Stimulated activated naive CD4-positive, alpha-beta T cell treated with Interleukin-2 at 50 U/mL for 16 hours (primary cell): ENCODE data around the gene DMD.
"Not testable (repeated sequence)": the region's sequence is repeated elsewhere in the genome, so short reads cannot be mapped to it uniquely, and the experiment has no call there.

Source experiments
- DNase-seq: peaks from one replicate; lab custom pipeline; 2025; lab: John Stamatoyannopoulos, UW

DMD gene

DNA sequence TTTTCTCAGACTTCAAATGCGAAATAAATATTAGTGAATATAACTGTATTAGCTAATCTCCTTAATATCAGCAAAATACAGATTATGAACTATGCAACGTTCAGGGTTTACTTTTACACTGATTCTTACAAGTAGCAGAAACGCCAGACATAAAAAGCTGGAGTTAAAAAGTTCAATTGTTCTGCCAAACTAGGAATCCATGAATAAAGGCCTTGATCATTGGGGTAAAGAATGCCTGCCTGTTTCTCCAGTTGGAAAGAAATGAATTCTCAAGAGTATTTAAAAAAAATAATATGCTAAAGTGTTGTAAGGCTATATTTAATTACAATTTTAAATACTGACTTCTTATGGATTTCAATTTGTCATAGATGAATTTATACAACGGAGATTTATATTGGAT is 612.2 kb downstream of the DMD start:
- no peak for DNase-seq

DNA sequence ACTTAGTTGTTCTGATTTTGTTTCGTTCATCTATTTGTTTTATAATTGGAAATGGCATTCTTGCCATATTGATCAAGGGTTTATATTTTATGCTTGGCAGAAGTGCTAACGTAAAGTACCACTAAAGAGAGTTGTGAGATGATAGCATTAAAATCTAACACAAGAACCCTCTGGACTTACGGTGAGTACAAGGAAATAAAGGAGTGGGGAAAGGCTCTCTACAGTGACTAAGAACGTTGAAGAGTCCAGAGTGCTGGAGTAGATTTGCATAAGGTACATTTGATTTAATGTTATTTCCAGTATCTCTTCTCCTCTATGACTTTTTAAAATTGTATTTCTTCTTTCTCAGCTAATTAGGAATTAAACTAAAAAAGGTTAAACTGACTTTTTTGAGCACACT is 612.6 kb downstream of the DMD start:
- no peak for DNase-seq

DNA sequence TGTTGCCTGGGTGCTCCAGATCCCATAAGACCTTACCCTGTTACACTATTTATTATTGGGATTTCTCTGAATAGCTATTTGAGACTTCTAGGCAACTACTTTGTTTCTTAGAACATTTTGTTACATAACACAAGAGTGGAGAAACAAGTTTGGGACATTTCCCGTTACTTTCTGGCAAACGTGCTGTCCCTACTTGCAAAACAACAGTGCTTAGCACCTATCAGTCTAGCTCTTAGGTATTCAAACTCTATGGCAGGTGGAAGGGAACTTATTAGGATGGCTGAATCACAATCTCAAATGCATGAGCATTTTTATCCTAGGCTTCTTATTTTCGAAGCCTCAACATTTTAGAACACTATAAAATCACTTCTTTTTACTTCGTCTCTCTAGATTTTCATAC is 613.6 kb downstream of the DMD start:
- no peak for DNase-seq

- DNase-seq: no peak
These were observed 618.6 kb downstream of the DMD start for GRCh38 chrX:32592786-32593185.

GRCh38 chrX:32591589-32591988 is 619.8 kb downstream of the DMD start:
- DNase-seq: no peak

DNA sequence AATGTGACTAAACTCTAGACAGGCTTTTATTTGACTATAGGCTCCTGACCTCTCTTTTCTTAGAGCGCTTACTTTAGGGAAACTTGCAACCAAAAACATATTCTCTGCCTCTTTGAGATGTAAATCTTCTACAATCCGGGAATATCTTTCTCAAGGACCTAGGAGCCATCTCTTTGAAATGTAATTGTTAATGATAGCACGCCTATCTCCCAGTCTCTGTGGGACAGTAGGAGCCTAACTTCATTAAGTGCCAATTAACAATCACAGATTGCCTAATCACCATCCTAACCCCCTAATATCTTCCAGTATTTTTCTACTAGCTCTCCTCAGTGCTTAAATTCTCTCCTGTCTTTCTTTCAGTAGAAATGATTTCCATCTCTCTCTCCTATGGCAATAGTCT is 628.6 kb downstream of the DMD start:
- no peak for DNase-seq

DNA sequence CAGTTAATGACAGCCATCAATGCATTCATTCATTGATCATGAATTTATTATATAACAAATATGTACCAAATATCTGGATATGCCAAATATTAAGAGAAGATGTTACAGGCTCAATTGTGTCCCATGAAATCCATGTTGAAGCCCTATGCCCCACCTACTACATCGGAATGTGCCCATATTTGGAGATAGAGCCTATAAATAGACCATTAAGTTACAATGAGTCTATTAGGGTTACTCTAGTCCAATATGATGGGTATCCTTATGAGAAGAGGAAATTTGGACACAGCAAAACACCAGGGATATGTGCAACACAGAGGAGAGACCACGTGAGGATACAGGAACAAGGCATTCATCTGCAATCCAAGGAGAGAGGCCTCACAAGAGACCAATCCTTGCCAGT is 634.5 kb downstream of the DMD start:
- DNase-seq: no peak

DNA sequence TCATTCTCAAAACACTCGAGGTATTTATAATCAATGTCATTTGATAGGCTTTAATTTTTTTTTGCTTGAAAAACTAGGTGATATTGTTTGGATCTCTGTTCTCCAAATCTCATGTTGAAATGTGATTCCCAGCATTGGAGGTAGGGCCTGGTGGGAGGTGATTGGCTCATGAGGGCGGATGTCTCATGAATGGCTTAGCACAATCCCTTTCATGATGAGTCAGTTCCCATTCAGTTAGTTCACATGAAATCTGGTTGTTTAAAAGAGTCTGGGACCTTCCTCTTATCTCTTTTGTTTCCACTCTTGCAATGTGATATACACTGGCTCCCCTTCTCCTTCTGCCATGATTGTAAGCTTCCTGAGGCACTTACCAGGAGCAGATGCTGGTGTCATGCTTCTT is 638.7 kb downstream of the DMD start:
- DNase-seq: no peak

- DNase-seq: no peak
These were observed 639.8 kb downstream of the DMD start for GRCh38 chrX:32571579-32571978.

DNA sequence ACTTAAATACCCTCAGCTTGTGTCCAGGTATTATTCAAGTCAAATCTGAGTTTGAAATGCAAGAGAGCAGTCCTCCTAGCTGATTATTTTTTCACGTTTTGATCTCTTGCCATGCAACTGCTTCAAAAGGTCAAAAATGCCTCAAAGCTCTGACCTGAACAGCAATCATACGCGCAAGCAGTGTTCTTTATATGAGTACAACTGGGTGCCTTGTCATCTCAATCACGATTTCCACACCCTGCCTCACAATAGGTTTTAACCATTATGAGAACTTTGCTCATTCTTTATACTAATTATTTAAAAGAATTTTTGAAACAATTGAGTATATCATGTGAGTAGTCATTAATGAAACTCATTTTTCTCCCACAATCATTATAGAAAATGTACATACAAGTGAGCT is 649.1 kb downstream of the DMD start:
- no peak for DNase-seq

DNA sequence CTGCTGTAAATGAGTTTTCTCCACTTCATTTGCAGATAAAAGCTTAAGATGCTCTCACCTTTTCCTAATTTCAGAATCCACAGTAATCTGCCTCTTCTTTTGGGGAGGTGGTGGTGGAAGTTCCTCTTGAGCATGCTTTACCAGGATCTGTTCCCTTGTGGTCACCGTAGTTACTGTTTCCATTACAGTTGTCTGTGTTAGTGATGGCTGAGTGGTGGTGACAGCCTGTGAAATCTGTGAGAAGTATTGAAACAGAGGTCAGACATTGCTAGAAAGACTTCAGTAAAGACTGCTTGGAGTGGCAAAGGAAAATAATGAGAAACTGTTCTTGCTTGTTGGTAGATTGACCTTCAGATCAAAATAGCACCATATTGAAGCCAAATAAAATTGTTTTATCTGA is 666.2 kb downstream of the DMD start:
- no peak for DNase-seq

- DNase-seq: no peak
These were observed 672.8 kb downstream of the DMD start for GRCh38 chrX:32538554-32538953.

DNA sequence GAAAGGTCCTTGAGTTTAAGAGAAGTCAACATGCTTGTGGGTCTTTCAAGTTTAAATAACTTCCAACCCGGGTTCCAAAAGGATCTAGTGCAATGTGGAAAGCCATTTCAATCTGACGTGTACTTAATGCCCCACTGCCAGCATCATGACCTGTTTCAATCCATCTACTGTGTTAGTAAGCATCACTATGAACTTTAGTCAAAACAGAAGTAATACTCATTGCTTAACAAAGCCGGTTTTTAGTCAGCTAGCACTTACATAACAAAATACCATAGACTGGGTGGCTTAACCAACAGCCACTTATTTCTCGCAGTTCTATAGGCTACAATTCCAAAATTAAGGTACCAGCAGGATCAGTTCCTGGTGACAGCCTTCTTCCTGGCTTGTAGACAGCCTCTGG is 677.5 kb downstream of the DMD start:
- no peak for DNase-seq

- no peak for DNase-seq
These were observed 679.1 kb downstream of the DMD start for GRCh38 chrX:32532262-32532661.

DNA sequence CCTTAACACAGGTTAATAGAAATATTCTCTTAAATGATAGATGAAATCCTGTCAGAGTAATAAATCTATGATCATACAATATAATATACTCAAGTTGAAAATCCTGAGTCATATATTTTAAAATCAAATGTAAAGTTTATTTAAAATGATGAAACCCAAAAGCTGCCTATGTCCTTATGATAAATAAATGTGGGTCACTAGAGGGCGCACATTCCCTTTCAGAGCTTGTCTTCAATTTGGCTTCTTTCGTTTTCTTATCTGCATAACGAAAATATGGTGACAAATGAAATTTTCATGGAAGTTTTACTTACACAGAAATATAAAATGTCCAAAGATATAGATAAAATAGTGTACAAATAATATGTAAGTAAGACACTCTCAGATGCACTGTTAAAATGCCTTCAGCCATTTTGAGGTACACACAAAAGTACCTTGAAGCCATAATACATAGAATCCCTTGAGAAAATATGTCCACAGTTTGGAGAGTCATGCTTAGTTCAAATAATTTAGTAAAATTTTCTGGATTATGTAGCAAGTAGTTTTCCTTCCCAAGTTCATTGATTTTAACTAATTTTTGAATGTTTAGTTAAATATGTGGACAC is 680.4 kb downstream of the DMD start:
- DNase-seq: no peak

DNA sequence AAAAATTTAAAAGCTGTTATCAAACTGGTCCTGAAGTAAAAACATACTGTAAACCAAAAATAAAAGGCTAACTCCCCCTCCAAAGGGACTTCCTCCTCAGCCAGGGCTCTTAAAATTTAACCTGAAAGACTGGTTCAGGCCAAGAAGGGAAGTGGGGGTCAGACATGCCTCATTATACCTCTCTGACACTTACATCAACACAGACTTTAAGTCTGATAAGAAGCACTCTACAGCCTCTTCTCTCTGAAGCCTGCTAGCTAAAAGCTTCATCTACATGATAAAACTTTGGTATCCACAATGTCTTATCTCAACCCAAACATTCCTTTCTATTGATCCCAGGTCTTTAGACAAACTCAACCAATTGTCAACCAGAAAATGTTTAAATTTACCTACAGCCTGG is 682.9 kb downstream of the DMD start:
- DNase-seq: not testable (repeated sequence)

- DNase-seq: no peak
These were observed 686.1 kb downstream of the DMD start for GRCh38 chrX:32525234-32525633.

DNA sequence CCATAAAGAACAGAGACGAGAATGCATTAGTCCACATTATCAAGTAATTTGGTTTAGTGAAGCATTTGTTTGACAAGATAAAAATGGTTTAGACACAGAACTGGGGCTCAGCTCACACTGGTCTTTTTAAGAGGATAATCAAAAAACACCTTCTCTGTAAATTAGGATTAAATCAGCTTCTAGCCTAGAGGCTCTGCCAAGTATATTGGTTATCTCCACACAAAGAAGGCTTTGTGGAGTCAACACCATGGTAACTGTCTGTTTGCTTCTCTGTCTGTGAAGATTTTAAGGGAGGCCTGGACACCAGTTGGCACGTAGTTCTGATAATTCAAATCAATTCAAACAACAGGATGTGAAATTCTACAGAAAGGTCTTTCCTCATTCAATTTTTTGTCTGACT is 687.0 kb downstream of the DMD start:
- DNase-seq: no peak

- DNase-seq: no peak
These were observed 690.6 kb downstream of the DMD start for GRCh38 chrX:32520789-32521188.

DNA sequence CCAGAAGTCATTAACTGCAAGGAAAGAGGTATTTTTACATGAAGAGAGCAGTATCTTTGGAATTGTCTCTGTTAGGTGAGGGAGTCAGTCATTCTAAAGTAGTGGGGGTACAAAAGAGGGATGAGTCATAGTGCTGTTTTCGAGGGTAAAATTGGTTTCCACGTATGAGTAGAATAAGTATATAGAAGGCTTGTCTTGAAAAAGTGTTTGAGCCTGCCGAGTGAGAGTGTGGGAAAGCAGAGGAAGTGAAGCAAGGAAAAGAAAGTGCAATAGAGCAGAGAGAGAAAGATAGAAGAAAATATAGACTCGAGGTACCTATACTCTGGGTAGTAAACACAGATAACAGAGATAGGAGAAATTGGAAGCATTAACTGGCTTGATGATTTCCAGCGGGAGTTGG is 696.4 kb downstream of the DMD start:
- DNase-seq: no peak

DNA sequence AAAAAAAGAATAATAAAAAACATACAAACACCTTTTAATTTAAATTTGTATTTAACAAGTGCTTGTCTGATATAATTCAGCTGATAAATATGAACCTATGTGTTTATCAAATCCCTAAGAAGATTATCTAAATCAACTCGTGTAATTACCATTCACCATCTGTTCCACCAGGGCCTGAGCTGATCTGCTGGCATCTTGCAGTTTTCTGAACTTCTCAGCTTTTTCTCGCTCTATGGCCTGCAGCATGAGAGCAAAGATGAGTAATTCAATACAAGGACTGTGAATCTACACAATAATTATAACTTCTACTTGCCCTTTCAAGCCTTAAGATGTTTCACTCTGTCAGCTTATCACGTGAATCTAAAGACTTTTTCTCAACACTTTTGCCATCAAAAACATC is 709.7 kb downstream of the DMD start:
- no peak for DNase-seq

- no peak for DNase-seq
These were observed 714.7 kb downstream of the DMD start for GRCh38 chrX:32496671-32497070.

DNA sequence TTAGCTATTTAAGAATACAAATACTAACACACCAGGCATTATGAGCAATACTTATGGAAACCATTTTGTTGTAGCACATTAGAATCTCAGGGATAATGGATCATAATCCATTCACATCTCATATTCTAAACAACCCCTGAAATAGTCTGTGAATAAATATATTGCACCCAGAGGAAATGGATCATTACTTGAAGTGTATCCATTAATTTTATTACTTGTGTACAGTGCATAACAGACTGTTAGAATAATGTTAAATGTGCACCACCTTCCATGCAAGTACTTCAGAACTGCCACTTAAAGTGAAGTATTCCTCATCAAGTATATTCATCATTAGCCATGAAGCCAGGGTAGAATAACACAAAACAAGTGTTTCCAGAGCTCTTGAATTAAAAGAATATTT is 715.5 kb downstream of the DMD start:
- no peak for DNase-seq

DNA sequence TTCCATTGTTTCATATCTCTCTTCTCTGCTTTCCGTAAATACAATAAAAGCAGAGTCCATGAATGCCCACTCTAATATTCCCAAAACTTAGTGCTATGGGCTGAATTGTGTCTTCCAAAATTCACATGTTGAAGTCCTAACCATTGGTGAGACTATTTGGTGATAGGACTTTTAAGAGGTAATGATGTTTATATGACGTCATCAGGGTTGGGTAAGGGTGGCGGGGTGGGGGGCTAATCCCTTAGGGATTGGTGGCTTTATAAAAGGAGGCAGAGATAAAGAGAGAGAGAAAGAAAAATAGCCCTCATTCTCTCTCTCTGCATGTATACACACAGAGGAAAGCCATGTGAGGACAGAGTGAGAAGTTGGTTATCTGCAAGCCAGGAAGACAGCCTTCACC is 722.2 kb downstream of the DMD start:
- no peak for DNase-seq
